HFFc6 (cell line): Measurements from ENCODE around the gene PPP4R1. TPM values are rescaled to one million over a fixed set of nuclear protein-coding genes. Genes with fewer than 3 reads are reported as not detected.

Experiments
- DNase-seq: peaks from one replicate; pipeline ENCODE4 v3.0.0-alpha.2; 2018
- H3K27ac Mint-ChIP-seq: 2 replicates; pipeline ENCODE4 v1.8.0; 2020; ENCODE audit warnings: mild to moderate bottlenecking, mixed read lengths
- H3K27me3 Mint-ChIP-seq: 2 replicates; pipeline ENCODE4 v1.8.0; 2021; ENCODE audit warnings: mild to moderate bottlenecking, moderate library complexity, mixed read lengths; ENCODE audit not compliant: insufficient read depth
- H3K36me3 Mint-ChIP-seq: 2 replicates; pipeline ENCODE4 v1.8.0; 2021; ENCODE audit warnings: low read depth, mixed read lengths
- H3K4me1 Mint-ChIP-seq: 2 replicates; pipeline ENCODE4 v1.8.0; 2020; ENCODE audit warnings: low read depth, mixed read lengths
- H3K4me3 Mint-ChIP-seq: 2 replicates; pipeline ENCODE4 v1.8.0; 2020; ENCODE audit warnings: mild to moderate bottlenecking, moderate library complexity, mixed read lengths
- H3K9me3 Mint-ChIP-seq: 2 replicates; pipeline ENCODE4 v1.8.0; 2020; ENCODE audit warnings: mild to moderate bottlenecking, mixed read lengths
- CTCF ChIP-seq: fragments of 200-600 bp; sonication (generic); IDR thresholded peaks from 2 replicates; pipeline ENCODE4 v1.5.0; 2021; ENCODE audit warnings: antibody characterized with exemption, mild to moderate bottlenecking
- total RNA-seq, 6 experiments: library from RNA; stranded (reverse); fragmentation: NEBNext Ultra II Directional; extraction: Animal tissue kit (Norgen Biotek cat#: 25700); gene quantifications; 2 replicates in 1 of 6; 3 replicates in 5 of 6; pipeline ENCODE4 v1.2.3, GENCODE V29; 2021

PPP4R1 gene
- total RNA-seq, 6 experiments from 2014 or later: 83.0 to 107 (median 103) TPM

DNA sequence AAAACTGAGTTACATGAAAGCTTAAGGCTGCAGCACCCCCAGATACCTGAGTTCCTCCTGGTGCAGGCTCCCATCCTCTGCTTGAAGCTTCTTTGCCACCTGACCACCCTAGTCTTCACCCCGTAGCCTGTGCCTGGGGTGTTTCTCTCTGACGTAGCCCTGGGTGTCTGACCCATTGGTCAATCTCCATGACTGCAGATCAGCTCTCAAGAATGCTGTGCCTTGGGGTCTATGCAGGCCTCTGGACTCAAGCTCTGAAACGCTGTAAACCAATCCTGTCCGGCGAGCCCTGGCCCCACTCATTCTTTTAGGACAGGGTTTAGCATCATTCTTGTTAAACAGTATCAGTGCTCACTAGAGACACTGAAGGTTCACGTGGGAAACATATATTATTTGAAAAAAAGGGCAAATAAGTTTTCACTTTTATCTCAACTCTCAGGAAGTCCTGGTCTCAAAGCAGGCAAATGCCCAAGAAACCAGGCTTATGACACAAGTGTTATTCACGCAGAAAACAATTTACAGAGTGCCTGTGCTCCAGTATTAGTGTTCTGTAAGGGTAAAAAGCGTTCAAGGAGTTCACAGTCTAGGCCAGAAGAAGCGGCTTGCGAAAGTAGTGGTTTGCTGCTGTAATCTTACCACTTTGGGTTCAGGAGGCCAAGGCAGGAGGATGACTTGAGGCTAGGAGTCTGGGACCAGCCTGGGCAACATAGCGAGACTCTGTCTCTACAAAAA lies 22.8 kb upstream of the PPP4R1 start:
- no peak for DNase-seq
- Mint-ChIP-seq H3K27me3 (no peaks in the 10 kb centered on the region; the same call in 1 of the 2 replicates), H3K27ac (peak overlapping the region; percentile 90), H3K9me3 (peaks cover 15% of the 10 kb centered on the region), H3K4me1 (peaks cover 66% of the 10 kb centered on the region), H3K36me3 (peaks cover 14% of the 10 kb centered on the region), H3K4me3 (no peak overlapping the region; the same call in 1 of the 2 replicates)
- TF ChIP-seq CTCF: no peak

DNA sequence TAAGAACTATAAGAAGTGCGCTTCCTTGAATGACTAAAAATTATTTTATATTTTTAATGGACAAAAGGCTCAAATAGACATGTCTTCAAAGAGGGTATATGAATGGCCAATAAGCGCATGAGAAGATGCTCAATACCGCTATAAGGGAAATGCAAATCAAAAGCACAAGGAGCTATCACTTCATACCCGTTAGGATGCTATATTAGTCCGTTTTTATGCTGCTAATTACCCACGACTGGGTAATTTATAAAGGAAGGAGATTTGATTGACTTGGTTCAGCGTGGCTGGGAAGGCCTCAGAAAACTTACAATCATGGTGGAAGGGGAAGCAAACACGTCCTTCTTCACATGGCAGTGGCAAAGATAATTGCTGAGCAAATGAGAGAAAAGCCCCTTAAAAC lies 20.5 kb upstream of the PPP4R1 start:
- Mint-ChIP-seq H3K27ac (no peak overlapping the region), H3K4me1 (peaks cover 67% of the 10 kb centered on the region)

DNA sequence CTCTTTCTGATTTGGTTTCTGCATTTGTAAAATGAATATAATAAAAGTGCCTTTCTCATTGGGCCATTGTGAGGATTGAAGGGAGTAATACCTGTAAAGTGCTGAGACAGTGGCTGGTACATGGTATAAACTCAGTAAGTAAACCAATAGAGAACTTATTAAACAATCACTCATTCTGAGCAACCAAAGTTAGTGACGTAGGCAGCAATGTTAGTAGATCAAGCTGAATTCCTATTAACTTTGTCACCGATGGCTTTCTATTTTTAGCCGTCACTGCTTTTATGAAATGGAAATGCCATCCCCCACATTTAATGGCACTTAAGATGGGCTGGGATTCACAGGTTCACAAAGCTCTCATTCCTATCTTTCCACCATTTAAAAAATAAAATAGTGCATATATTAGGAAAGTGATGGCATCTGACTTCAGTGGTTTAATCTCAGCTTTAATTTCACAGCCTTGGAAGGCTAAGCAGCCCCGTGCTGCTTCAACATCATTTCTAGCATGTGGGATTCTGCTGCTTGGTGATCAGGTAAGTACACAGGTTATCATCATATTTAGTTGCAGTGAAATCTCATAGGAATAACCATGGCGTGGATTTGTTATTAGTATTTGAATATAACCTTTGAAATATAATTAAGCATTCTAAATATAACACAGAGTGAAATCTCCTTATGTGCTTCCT lies 17.6 kb upstream of the PPP4R1 start:
- DNase-seq: peak; percentile 88
- Mint-ChIP-seq H3K27me3 (no peaks in the 10 kb centered on the region; the same call in 1 of the 2 replicates), H3K9me3 (peaks cover 15% of the 10 kb centered on the region), H3K4me3 (peak overlapping the region; percentile 57), H3K36me3 (peaks cover 24% of the 10 kb centered on the region), H3K27ac (peak overlapping the region; percentile 83), H3K4me1 (peaks cover 72% of the 10 kb centered on the region)
- TF ChIP-seq CTCF: no peak

More for the DNA sequence above, 20.5 kb upstream of the PPP4R1 start:
- no peak for TF ChIP-seq CTCF
- no peak for DNase-seq
- Mint-ChIP-seq H3K27me3 (no peaks in the 10 kb centered on the region; the same call in 1 of the 2 replicates), H3K9me3 (peaks cover 15% of the 10 kb centered on the region), H3K4me3 (no peak overlapping the region), H3K36me3 (peaks cover 20% of the 10 kb centered on the region)

- no peak for DNase-seq
- no peak overlapping the region for H3K4me3 Mint-ChIP-seq
- H3K36me3 Mint-ChIP-seq: peaks cover 17% of the 10 kb centered on the region
- peak overlapping the region; percentile 45; the same call in 1 of the 2 replicates for H3K27ac Mint-ChIP-seq
- H3K4me1 Mint-ChIP-seq: peaks cover 70% of the 10 kb centered on the region
- H3K9me3 Mint-ChIP-seq: peaks cover 7% of the 10 kb centered on the region
- H3K27me3 Mint-ChIP-seq: no peaks in the 10 kb centered on the region; the same call in 1 of the 2 replicates
- no peak for TF ChIP-seq CTCF
Observed at GRCh38 chr18:9630444-9630843, 16.1 kb upstream of the PPP4R1 start.

DNA sequence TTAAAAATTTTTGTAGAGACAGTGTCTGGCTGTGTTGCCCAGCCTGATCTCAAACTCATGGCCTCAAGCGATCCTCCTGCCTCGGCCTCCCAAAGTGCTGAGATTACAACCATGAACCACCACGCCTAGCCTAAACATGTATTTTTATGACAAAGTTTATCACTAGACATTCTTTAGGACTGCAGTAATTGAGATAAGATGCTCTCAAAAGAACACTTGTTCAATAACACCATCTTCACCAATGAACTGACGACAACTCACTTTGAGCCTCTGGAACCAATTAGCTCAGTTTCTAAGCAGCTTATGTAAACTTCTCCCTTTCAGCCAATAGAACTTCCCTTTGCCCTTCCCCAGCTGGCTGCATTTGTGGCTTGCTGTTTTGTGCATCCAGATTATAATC lies 15.3 kb upstream of the PPP4R1 start:
- peak; percentile 26 for DNase-seq
- Mint-ChIP-seq H3K27me3 (no peaks in the 10 kb centered on the region; the same call in 1 of the 2 replicates), H3K27ac (peak overlapping the region; percentile 54), H3K4me3 (peak overlapping the region; percentile 16; the same call in 1 of the 2 replicates), H3K4me1 (peaks cover 71% of the 10 kb centered on the region), H3K9me3 (peaks cover under 1% of the 10 kb centered on the region; the same call in 1 of the 2 replicates), H3K36me3 (0 out of 2 replicates have a peak, but pooled peaks cover 10% of the 10 kb centered on the region)
- TF ChIP-seq CTCF: no peak
